DND-41 (cell line): Measurements from ENCODE around the gene JAZF1.

Experiments
- ATAC-seq: fragments of 200-7000 bp; cut with Tn5 transposase; 3 replicates; pipeline ENCODE4 v1.9.1; 2021; ENCODE audit warnings: low read depth; ENCODE audit not compliant: insufficient read depth
- DNase-seq: peaks from one replicate; pipeline ENCODE4 v3.0.0-alpha.2; 2020
- H2AFZ ChIP-seq: 2 replicates; pipeline ENCODE4 v1.6.0; 2012; ENCODE audit warnings: low read depth, low read length
- H3K27ac ChIP-seq: 2 replicates; pipeline ENCODE4 v1.5.1; 2012; ENCODE audit warnings: low read length, inconsistent platforms
- H3K27me3 ChIP-seq: fragments of 200-600 bp; sonication (generic); 2 replicates; pipeline ENCODE4 v1.6.0; 2012; ENCODE audit warnings: low read length, mild to moderate bottlenecking, inconsistent platforms; ENCODE audit not compliant: insufficient read depth, poor library complexity
- H3K36me3 ChIP-seq: 2 replicates; pipeline ENCODE4 v1.5.1; 2012; ENCODE audit warnings: low read length, inconsistent platforms; ENCODE audit not compliant: insufficient read depth
- H3K4me1 ChIP-seq: 2 replicates; pipeline ENCODE4 v1.5.1; 2012; ENCODE audit warnings: mild to moderate bottlenecking, low read length; ENCODE audit not compliant: insufficient read depth
- H3K4me2 ChIP-seq: 2 replicates; pipeline ENCODE4 v1.6.0; 2012; ENCODE audit warnings: mild to moderate bottlenecking, moderate library complexity, low read length, inconsistent platforms; ENCODE audit not compliant: insufficient read depth
- H3K4me3 ChIP-seq, 2 experiments: fragments of 200-600 bp in 1 of 2; shearing (Covaris generic) in 1 of 2; 2 replicates each; pipeline ENCODE4 v1.5.1; 2012 to 2016; ENCODE audit warnings: inconsistent platforms in 2 of 2, low read length in 2 of 2, mild to moderate bottlenecking in 2 of 2, low read depth in 1 of 2, moderate library complexity in 1 of 2
- H3K79me2 ChIP-seq: 2 replicates; pipeline ENCODE4 v1.6.0; 2012; ENCODE audit warnings: low read length, inconsistent platforms; ENCODE audit not compliant: insufficient read depth
- H3K9ac ChIP-seq: 2 replicates; pipeline ENCODE4 v1.6.0; 2012; ENCODE audit warnings: low read depth, mild to moderate bottlenecking, inconsistent platforms, low read length, moderate library complexity
- H3K9me3 ChIP-seq: 2 replicates; pipeline ENCODE4 v1.5.1; 2012; ENCODE audit warnings: low read length, moderate library complexity, mild to moderate bottlenecking, inconsistent platforms; ENCODE audit not compliant: insufficient read depth, severe bottlenecking
- H4K20me1 ChIP-seq: 2 replicates; pipeline ENCODE4 v1.6.0; 2012; ENCODE audit warnings: low read length; ENCODE audit not compliant: insufficient read depth
- EZH2 ChIP-seq: IDR thresholded peaks from 3 replicates; pipeline ENCODE4 v1.6.1; 2012; ENCODE audit warnings: borderline replicate concordance, low read depth, mild to moderate bottlenecking, moderate library complexity, low read length, inconsistent platforms; ENCODE audit not compliant: severe bottlenecking
- TF ChIP-seq, protein P1 (sequence below): IDR thresholded peaks from 2 replicates; pipeline ENCODE4 v1.5.1; 2012; ENCODE audit warnings: borderline replicate concordance, low read length, moderate library complexity, mild to moderate bottlenecking; ENCODE audit not compliant: poor library complexity, severe bottlenecking; ENCODE audit errors: extremely low read depth

The JAZF1 gene

GRCh38 chr7:28130277-28130676 lies 50.3 kb downstream of the JAZF1 start:
- Histone ChIP-seq H2AFZ (no peak overlapping the region), H3K9me3 (no peaks in the 10 kb centered on the region), H3K4me1 (no peaks in the 10 kb centered on the region), H3K79me2 (no peaks in the 10 kb centered on the region), H4K20me1 (no peaks in the 10 kb centered on the region), H3K4me2 (no peak overlapping the region), H3K27ac (no peak overlapping the region), H3K4me3 (no peak overlapping the region), H3K27me3 (no peaks in the 10 kb centered on the region), H3K9ac (no peak overlapping the region), H3K36me3 (no peaks in the 10 kb centered on the region)
- no peak for ATAC-seq
- DNase-seq: no peak
- TF ChIP-seq EZH2: no peak
- TF ChIP-seq, protein P1, sequence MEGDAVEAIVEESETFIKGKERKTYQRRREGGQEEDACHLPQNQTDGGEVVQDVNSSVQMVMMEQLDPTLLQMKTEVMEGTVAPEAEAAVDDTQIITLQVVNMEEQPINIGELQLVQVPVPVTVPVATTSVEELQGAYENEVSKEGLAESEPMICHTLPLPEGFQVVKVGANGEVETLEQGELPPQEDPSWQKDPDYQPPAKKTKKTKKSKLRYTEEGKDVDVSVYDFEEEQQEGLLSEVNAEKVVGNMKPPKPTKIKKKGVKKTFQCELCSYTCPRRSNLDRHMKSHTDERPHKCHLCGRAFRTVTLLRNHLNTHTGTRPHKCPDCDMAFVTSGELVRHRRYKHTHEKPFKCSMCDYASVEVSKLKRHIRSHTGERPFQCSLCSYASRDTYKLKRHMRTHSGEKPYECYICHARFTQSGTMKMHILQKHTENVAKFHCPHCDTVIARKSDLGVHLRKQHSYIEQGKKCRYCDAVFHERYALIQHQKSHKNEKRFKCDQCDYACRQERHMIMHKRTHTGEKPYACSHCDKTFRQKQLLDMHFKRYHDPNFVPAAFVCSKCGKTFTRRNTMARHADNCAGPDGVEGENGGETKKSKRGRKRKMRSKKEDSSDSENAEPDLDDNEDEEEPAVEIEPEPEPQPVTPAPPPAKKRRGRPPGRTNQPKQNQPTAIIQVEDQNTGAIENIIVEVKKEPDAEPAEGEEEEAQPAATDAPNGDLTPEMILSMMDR: no peak

- H3K36me3 ChIP-seq: no peaks in the 10 kb centered on the region
- TF ChIP-seq, protein P1: no peak
- TF ChIP-seq EZH2: no peak
- H3K27me3 ChIP-seq: no peaks in the 10 kb centered on the region
- no peak overlapping the region for H3K4me3 ChIP-seq
- H4K20me1 ChIP-seq: no peaks in the 10 kb centered on the region
- no peak overlapping the region for H3K4me2 ChIP-seq
- H3K4me1 ChIP-seq: no peaks in the 10 kb centered on the region
- H3K27ac ChIP-seq: no peak overlapping the region
- no peaks in the 10 kb centered on the region for H3K79me2 ChIP-seq
- H2AFZ ChIP-seq: no peak overlapping the region
- ATAC-seq (no peak), DNase-seq (no peak)
- H3K9me3 ChIP-seq: no peaks in the 10 kb centered on the region
- H3K9ac ChIP-seq: no peak overlapping the region
These were observed 52.0 kb downstream of the JAZF1 start for GRCh38 chr7:28128608-28129007.

GRCh38 chr7:28126410-28127041 lies 54.1 kb downstream of the JAZF1 start:
- Histone ChIP-seq H3K36me3 (no peaks in the 10 kb centered on the region), H2AFZ (no peak overlapping the region), H3K9ac (no peak overlapping the region), H3K4me3 (no peak overlapping the region), H3K27me3 (no peaks in the 10 kb centered on the region), H3K4me1 (no peaks in the 10 kb centered on the region), H4K20me1 (no peaks in the 10 kb centered on the region), H3K27ac (no peak overlapping the region), H3K79me2 (no peaks in the 10 kb centered on the region), H3K9me3 (no peaks in the 10 kb centered on the region), H3K4me2 (no peak overlapping the region)
- ATAC-seq (no peak), DNase-seq (no peak)
- no peak for TF ChIP-seq EZH2
- TF ChIP-seq, protein P1: no peak
